Measurements from ENCODE around the gene LEMD3.

The LEMD3 gene

GRCh38 chr12:65171870-65172269, 2.5 kb downstream of the LEMD3 start:
- H3K4me3 ChIP-seq (ENCODE audit: low read length), result peak overlapping the region; percentile 42
- H3K4me1 ChIP-seq (ENCODE audit: control insufficient read depth, insufficient read depth, low read length), result peaks cover 9% of the 10 kb centered on the region

GRCh38 chr12:65175385-65175784, 6.0 kb downstream of the LEMD3 start:
- Histone ChIP-seq H3K9ac (ENCODE audit: low read length) (no peak overlapping the region), H3K4me3 (ENCODE audit: low read length) (no peak overlapping the region), H3K27ac (ENCODE audit: low read depth, low read length) (no peak overlapping the region), H3K36me3 (ENCODE audit: control insufficient read depth, insufficient read depth, low read length) (no peaks in the 10 kb centered on the region), H3K27me3 (ENCODE audit: control insufficient read depth, insufficient read depth, low read length) (no peaks in the 10 kb centered on the region), H3K4me1 (ENCODE audit: control insufficient read depth, insufficient read depth, low read length) (peaks cover 9% of the 10 kb centered on the region)

More at GRCh38 chr12:65171870-65172269, 2.5 kb downstream of the LEMD3 start:
- no peaks in the 10 kb centered on the region for H3K27me3 ChIP-seq (ENCODE audit: control insufficient read depth, insufficient read depth, low read length)
- H3K9ac ChIP-seq (ENCODE audit: low read length), result no peak overlapping the region
- no peaks in the 10 kb centered on the region for H3K36me3 ChIP-seq (ENCODE audit: control insufficient read depth, insufficient read depth, low read length)
- no peak overlapping the region for H3K27ac ChIP-seq (ENCODE audit: low read depth, low read length)

- no peak overlapping the region for H3K9ac ChIP-seq (ENCODE audit: low read length)
- no peak overlapping the region for H3K4me3 ChIP-seq (ENCODE audit: low read length)
- H3K4me1 ChIP-seq (ENCODE audit: control insufficient read depth, insufficient read depth, low read length), result no peaks in the 10 kb centered on the region
- no peaks in the 10 kb centered on the region for H3K36me3 ChIP-seq (ENCODE audit: control insufficient read depth, insufficient read depth, low read length)
- no peaks in the 10 kb centered on the region for H3K27me3 ChIP-seq (ENCODE audit: control insufficient read depth, insufficient read depth, low read length)
- H3K27ac ChIP-seq (ENCODE audit: low read depth, low read length), result no peak overlapping the region
Observed at GRCh38 chr12:65182012-65182739, 12.8 kb downstream of the LEMD3 start.

- no peak overlapping the region for H3K4me3 ChIP-seq (ENCODE audit: low read length)
- H3K36me3 ChIP-seq (ENCODE audit: control insufficient read depth, insufficient read depth, low read length), result no peaks in the 10 kb centered on the region
- H3K9ac ChIP-seq (ENCODE audit: low read length), result no peak overlapping the region
- H3K4me1 ChIP-seq (ENCODE audit: control insufficient read depth, insufficient read depth, low read length), result no peaks in the 10 kb centered on the region
- no peak overlapping the region for H3K27ac ChIP-seq (ENCODE audit: low read depth, low read length)
- no peaks in the 10 kb centered on the region for H3K27me3 ChIP-seq (ENCODE audit: control insufficient read depth, insufficient read depth, low read length)
Observed at GRCh38 chr12:65184176-65184857, 14.9 kb downstream of the LEMD3 start.

- H3K4me3 ChIP-seq (ENCODE audit: low read length), result no peak overlapping the region
- H3K27ac ChIP-seq (ENCODE audit: low read depth, low read length), result no peak overlapping the region
- H3K4me1 ChIP-seq (ENCODE audit: control insufficient read depth, insufficient read depth, low read length), result no peaks in the 10 kb centered on the region
- no peak overlapping the region for H3K9ac ChIP-seq (ENCODE audit: low read length)
- no peaks in the 10 kb centered on the region for H3K36me3 ChIP-seq (ENCODE audit: control insufficient read depth, insufficient read depth, low read length)
- H3K27me3 ChIP-seq (ENCODE audit: control insufficient read depth, insufficient read depth, low read length), result no peaks in the 10 kb centered on the region
Observed at GRCh38 chr12:65184858-65185229, 15.5 kb downstream of the LEMD3 start.

- no peaks in the 10 kb centered on the region for H3K36me3 ChIP-seq (ENCODE audit: control insufficient read depth, insufficient read depth, low read length)
Observed at GRCh38 chr12:65187665-65188064, 18.3 kb downstream of the LEMD3 start.

GRCh38 chr12:65188179-65188701, 18.9 kb downstream of the LEMD3 start:
- Histone ChIP-seq H3K27me3 (ENCODE audit: control insufficient read depth, insufficient read depth, low read length) (no peaks in the 10 kb centered on the region), H3K36me3 (ENCODE audit: control insufficient read depth, insufficient read depth, low read length) (no peaks in the 10 kb centered on the region), H3K9ac (ENCODE audit: low read length) (no peak overlapping the region), H3K4me3 (ENCODE audit: low read length) (no peak overlapping the region), H3K27ac (ENCODE audit: low read depth, low read length) (no peak overlapping the region), H3K4me1 (ENCODE audit: control insufficient read depth, insufficient read depth, low read length) (no peaks in the 10 kb centered on the region)

More at GRCh38 chr12:65187665-65188064, 18.3 kb downstream of the LEMD3 start:
- Histone ChIP-seq H3K9ac (ENCODE audit: low read length) (no peak overlapping the region), H3K4me1 (ENCODE audit: control insufficient read depth, insufficient read depth, low read length) (no peaks in the 10 kb centered on the region), H3K27me3 (ENCODE audit: control insufficient read depth, insufficient read depth, low read length) (no peaks in the 10 kb centered on the region), H3K4me3 (ENCODE audit: low read length) (no peak overlapping the region), H3K27ac (ENCODE audit: low read depth, low read length) (no peak overlapping the region)

- no peaks in the 10 kb centered on the region for H3K4me1 ChIP-seq (ENCODE audit: control insufficient read depth, insufficient read depth, low read length)
- H3K36me3 ChIP-seq (ENCODE audit: control insufficient read depth, insufficient read depth, low read length), result no peaks in the 10 kb centered on the region
- no peak overlapping the region for H3K27ac ChIP-seq (ENCODE audit: low read depth, low read length)
- no peak overlapping the region for H3K9ac ChIP-seq (ENCODE audit: low read length)
- H3K4me3 ChIP-seq (ENCODE audit: low read length), result no peak overlapping the region
- no peaks in the 10 kb centered on the region for H3K27me3 ChIP-seq (ENCODE audit: control insufficient read depth, insufficient read depth, low read length)
Observed at GRCh38 chr12:65189028-65189718, 19.8 kb downstream of the LEMD3 start.

- no peak overlapping the region for H3K9ac ChIP-seq (ENCODE audit: low read length)
Observed at GRCh38 chr12:65192963-65193516, 23.7 kb downstream of the LEMD3 start.

GRCh38 chr12:65194949-65195348, 25.6 kb downstream of the LEMD3 start:
- no peak overlapping the region for H3K4me3 ChIP-seq (ENCODE audit: low read length)
- H3K27ac ChIP-seq (ENCODE audit: low read depth, low read length), result no peak overlapping the region
- H3K27me3 ChIP-seq (ENCODE audit: control insufficient read depth, insufficient read depth, low read length), result no peaks in the 10 kb centered on the region
- H3K36me3 ChIP-seq (ENCODE audit: control insufficient read depth, insufficient read depth, low read length), result no peaks in the 10 kb centered on the region
- no peak overlapping the region for H3K9ac ChIP-seq (ENCODE audit: low read length)
- no peaks in the 10 kb centered on the region for H3K4me1 ChIP-seq (ENCODE audit: control insufficient read depth, insufficient read depth, low read length)

More at GRCh38 chr12:65192963-65193516, 23.7 kb downstream of the LEMD3 start:
- H3K4me1 ChIP-seq (ENCODE audit: control insufficient read depth, insufficient read depth, low read length), result no peaks in the 10 kb centered on the region
- H3K27me3 ChIP-seq (ENCODE audit: control insufficient read depth, insufficient read depth, low read length), result no peaks in the 10 kb centered on the region
- H3K4me3 ChIP-seq (ENCODE audit: low read length), result no peak overlapping the region
- H3K36me3 ChIP-seq (ENCODE audit: control insufficient read depth, insufficient read depth, low read length), result no peaks in the 10 kb centered on the region
- no peak overlapping the region for H3K27ac ChIP-seq (ENCODE audit: low read depth, low read length)

GRCh38 chr12:65195387-65196055, 26.1 kb downstream of the LEMD3 start:
- Histone ChIP-seq H3K27ac (ENCODE audit: low read depth, low read length) (no peak overlapping the region), H3K4me3 (ENCODE audit: low read length) (no peak overlapping the region), H3K36me3 (ENCODE audit: control insufficient read depth, insufficient read depth, low read length) (no peaks in the 10 kb centered on the region), H3K27me3 (ENCODE audit: control insufficient read depth, insufficient read depth, low read length) (no peaks in the 10 kb centered on the region), H3K4me1 (ENCODE audit: control insufficient read depth, insufficient read depth, low read length) (no peaks in the 10 kb centered on the region), H3K9ac (ENCODE audit: low read length) (no peak overlapping the region)

Measured in rectal smooth muscle tissue (tissue), 1 donor.